KBM-7 (cell line): ENCODE data around the gene KRTAP5-9.
A peak's percentile ranks its signal among the peaks of the same experiment; 100 is the strongest.
"Not testable (repeated sequence)": the region's sequence is repeated elsewhere in the genome, so short reads cannot be mapped to it uniquely, and the experiment has no call there.

Experiments used
- DNase-seq: peaks from one replicate; pipeline ENCODE4 v3.0.0-alpha.2; 2015
- in situ Hi-C: fragments of 300-500 bp; cut with MboI; formaldehyde crosslinking; loops from 2 replicates; pipeline ENCODE4 v1.14.3; 2020; ENCODE audit warnings: low sequenced_read_pairs, low pct_unique_long_range_greater_than_20kb, mixed read lengths

The KRTAP5-9 gene

DNA sequence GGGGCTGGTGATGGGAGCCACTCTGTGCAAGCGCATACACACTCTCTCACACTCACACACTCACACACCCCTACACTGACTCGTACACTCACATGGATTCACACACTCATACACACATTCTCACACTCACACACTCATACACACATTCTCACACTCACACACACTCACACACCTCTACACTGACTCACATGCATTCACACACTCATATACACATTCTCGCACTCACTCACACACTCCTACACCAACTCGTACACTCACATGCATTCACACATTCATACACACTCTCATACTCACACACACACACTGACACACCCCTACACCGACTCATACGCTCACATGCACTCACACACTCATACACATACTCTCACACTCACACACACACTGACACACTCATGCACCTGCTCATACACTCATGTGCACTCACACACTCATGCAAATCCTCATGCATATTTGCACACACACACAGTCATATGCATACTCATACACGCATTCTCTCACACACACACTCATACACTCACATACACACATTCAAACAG, 29.3 kb downstream of the KRTAP5-9 start:
- in situ Hi-C loops, result no loop called here
- no peak for DNase-seq

DNA sequence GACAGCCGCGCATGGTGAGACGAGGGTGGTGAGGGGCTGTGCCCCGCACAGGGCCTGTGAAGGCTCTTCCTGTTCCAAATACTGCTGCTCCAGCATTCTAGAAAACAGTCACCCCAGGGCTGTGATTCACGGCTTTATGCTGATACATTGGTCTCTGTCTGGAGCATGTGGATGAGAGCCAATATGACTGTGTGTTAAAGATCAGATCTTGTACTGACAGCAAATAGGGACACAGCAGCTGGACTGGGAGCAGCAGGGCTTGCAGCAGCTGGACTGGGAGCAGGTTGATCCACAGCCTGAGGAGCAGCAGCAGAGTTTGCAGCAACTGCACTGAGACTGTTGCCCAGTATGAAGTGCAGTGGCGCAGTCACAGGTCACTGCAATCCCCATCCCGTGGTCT, 31.3 kb downstream of the KRTAP5-9 start:
- in situ Hi-C loops, DNase-seq: not testable (repeated sequence)

DNA sequence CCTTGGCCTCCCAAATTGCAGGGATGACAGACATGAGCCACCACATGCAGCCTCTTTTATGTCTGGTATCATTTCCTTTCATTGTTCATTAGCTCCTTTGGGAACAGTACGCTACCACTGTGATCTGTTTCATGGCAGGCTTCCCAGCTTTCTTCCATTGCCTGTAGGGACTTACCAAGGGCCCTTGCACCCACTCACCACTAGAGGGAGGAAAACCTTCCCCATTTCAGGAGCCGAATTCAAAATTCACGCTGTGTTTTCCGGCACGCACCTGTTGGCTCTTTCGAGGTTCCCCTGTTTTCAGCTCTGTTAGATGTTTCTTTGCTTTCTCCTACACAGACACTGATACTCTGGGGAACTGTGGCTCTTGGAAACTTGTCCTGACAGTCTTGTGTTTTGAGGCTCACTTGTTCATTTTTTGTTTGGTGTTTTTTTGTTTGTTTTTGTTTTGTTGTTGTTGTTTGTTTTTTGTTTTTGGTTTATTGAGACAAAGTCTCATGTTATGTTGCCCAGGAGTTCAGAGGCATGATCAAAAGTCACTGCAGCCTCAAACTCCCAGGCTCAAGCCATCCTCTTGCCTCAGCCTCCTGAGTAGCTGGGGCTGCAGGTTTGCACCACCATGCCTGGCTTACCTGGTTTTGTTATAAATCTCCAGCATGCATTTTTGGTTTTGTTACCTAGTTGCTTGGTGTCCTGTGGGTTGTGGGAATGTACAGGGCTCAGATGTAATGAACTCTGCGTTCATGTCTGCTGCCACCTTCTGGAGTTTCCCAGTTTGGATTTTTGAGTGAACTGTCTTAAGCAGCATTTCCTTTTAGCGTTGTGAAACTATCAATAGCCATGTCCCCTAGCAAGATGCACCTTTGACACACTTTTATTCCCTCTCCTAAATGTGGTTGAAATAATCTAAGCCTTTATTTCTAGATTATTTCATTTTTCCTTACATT, 32.1 kb downstream of the KRTAP5-9 start:
- DNase-seq, result peak; percentile 50
- in situ Hi-C loops, result no loop called here

DNA sequence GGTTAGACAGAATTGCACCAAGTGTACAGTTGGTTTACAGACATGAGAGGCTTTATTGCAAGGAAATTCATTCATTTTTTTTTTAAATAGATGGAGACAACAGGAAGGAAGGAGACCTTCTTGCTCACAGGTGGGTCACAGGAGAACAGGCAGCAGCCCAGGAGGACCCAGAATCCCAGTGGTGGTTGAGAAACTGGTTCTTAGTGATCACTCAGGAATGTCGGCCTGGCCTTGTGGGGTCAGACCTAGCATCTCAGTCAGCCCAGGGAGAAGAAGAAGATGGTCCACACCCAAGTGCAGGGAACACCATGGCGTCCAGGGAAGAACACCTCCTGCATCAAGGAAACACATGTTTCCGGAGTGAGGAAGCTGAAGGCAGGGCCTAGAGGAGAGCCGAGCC, 33.6 kb downstream of the KRTAP5-9 start:
- no peak for DNase-seq
- in situ Hi-C loops, result no loop called here

DNA sequence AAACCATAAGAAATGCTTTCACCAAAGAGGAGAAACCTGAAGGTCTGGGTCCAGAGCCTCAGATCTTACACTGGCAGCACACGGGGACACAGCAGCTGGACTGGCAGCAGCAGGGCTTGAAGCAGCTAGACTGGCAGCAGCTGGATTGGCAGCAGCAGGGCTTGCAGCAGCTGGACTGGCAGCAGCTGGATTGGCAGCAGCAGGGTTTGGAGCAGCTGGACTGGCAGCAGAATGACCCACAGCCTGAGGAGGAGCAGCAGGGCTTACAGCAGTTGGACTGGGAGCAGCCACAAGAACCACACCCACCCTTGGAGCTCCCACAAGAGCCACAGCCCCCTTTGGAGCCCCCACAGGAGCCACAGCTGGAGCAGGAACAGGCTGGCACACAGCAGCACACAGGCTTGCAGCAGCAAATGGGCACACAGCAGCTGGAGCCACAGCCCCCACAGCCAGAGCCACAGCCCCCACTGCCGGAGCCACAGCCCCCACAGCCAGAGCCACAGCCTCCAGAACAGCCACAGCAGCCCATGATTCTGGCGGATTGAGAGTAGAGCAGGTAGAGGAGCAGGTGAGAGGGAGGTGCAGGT, 34.2 kb downstream of the KRTAP5-9 start, which contains the start of gene KRTAP5-11:
Gene KRTAP5-11, minus strand, starts transcription at position 567 of the 587 bp plus-strand sequence. Its CDS starts 38 bp downstream, at position 529.
- DNase-seq, result no peak
- in situ Hi-C loops, result no loop called here

DNA sequence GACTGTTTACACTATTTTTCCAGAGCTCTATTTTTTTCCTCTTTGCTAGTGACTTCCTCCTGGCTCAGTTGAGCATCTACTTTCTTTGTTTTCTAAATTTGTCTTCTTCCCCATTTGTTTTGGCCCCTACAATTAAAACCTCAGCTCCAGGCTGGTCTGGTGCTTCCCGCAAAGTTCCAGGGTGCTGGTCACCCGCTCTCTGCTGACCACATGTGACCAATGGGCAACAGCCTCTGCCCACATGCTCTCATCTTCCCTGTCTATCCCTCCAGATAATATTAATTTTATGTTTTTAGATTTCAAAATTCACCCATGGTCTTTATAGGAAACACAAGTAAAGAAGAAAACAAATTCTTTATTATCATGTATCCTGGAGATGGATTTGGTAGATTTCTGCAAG, 34.7 kb downstream of the KRTAP5-9 start:
- in situ Hi-C loops, DNase-seq: not testable (repeated sequence)

DNA sequence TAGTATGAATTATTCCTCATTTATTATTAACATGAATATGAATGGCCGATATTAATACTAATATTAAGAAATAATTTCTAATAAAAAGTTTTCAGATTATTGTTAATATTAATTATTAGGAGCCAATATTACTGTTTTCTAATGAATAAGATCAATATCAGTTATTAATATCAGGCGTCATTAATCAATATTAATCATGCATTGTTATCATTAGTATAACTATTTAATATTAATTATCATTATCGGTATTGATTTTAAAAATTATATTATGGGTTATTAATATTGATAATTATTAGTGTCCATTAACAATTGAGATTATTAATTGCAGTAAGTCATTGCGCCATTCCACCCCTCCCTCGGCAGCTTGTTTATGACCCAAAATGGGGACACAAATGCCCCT, 37.5 kb downstream of the KRTAP5-9 start:
- in situ Hi-C loops, DNase-seq: not testable (repeated sequence)

DNA sequence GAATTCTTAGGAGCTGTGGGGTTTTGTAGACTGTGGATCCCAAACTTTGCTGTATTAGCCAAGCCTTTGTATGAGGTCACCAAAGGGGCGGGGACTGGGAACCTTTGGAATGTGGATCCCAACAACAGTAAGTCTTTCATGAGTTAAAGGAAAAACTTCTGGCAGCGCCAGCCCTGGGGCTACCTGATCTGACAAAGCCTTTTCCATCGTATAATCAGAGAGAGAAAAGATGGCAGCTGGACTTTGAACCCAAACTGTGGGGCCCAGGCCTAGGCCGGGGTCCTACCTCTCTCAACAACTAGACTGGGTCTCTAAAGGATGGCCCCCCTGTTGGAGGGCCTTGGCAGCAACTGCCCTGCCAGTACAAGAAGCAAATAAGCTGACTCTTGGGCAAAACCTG, 40.1 kb downstream of the KRTAP5-9 start:
- in situ Hi-C loops, DNase-seq: not testable (repeated sequence)

DNA sequence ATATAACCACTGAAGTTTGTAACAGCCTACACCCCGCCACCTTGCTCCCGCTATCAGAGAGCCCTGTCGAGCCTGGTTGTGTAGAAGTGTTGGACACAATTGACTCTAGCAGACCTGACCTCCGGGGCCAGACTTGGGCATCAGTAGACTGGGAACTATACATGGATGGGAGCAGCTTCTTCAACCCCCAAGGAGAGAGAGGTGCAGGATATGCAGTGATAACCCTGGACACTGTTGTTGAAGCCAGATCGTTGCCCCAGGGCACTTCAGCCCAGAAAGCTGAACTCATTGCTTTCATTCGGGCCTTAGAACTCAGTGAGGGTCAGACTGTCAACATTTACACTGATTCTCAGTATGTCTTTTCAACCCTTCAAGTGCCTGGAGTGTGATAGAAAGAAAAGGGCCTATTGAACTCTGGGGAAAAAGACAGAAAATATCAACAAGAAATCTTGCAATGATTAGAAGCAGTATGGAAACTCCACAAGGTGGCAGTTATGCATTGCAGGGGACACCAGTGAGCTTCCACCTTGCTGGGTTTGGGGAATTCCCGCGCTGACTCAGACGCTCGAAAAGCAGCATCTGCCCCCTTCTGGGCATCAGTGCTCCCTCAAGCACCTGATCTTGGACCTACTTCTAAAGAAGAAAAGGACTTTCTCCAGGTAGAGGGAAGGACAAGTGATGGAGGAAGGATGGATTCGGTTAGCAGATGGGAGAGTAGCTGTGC, 40.8 kb downstream of the KRTAP5-9 start:
- DNase-seq, in situ Hi-C loops: not testable (repeated sequence)

DNA sequence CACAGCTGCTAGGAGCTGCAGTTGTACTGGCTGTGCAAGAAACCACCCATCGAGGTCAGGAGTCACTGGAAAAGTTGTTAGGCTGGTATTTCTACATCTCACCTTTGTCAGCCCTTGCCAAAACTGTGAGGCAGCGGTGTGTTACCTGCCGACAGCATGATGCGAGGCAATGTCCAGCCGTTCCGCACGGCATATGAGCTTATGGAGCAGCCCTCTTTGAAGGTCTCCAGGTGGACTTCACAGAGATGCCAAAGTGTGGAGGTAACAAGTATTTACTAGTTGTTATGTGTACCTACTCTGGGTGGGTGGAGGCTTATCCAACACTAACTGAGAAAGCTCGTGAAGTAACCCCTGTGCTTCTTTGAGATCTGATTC, 41.3 kb downstream of the KRTAP5-9 start:
- DNase-seq, in situ Hi-C loops: not testable (repeated sequence)
